HUES64 (cell line): ENCODE measurements around the gene RMC1.
"Not testable (repeated sequence)": the region's sequence is repeated elsewhere in the genome, so short reads cannot be mapped to it uniquely, and the experiment has no call there.

Experiments used
- H3K27ac ChIP-seq: 2 replicates; pipeline ENCODE4 v1.7.0; 2013; ENCODE audit warnings: low read depth, low read length, inconsistent platforms
- H3K27me3 ChIP-seq: 2 replicates; pipeline ENCODE4 v1.6.1; 2013; ENCODE audit warnings: mild to moderate bottlenecking, low read length; ENCODE audit not compliant: insufficient read depth
- H3K36me3 ChIP-seq: 2 replicates; pipeline ENCODE4 v1.6.1; 2013; ENCODE audit warnings: mild to moderate bottlenecking, low read length; ENCODE audit not compliant: insufficient read depth
- H3K4me1 ChIP-seq: 2 replicates; pipeline ENCODE4 v1.6.1; 2013; ENCODE audit warnings: mild to moderate bottlenecking, low read length, moderate library complexity; ENCODE audit not compliant: insufficient read depth
- H3K4me3 ChIP-seq: 2 replicates; pipeline ENCODE4 v1.5.1; 2013; ENCODE audit warnings: mild to moderate bottlenecking, low read length, moderate library complexity
- H3K9ac ChIP-seq: 2 replicates; pipeline ENCODE4 v1.6.1; 2013; ENCODE audit warnings: mild to moderate bottlenecking, low read depth, low read length
- H3K9me3 ChIP-seq: 2 replicates; pipeline ENCODE4 v1.6.1; 2013; ENCODE audit warnings: low read depth, low read length; ENCODE audit not compliant: insufficient read depth
- WGBS: fragments of 150-250, 120-280 bp; methylation state at CpG from one replicate; pipeline ENCODE4 v1.1.7; 2013; ENCODE audit warnings: missing lambda C conversion rate; 5-methylcytosine and 5-hydroxymethylcytosine counted together

RMC1 gene

DNA sequence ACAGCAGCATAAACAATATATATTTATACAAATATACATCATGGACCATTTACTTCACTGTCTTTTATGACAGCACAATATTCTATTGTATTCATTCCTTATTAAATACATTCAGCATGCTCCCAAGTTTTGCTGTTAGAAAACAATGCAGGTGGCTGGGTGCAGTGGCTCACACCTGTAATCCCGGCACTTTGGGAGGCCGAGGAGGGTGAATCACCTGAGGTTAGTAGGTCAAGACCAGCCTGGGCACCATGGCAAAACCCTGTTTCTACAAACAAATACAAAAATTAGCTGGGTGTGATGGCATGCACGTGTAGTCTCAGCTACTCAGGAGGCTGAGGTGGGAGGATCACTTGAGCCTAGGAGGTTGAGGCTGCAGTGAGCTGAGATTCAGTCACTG is 44.0 kb downstream of the RMC1 start:
- peaks cover 89% of the 10 kb centered on the region for H3K36me3 ChIP-seq
- no peaks in the 10 kb centered on the region for H3K9me3 ChIP-seq
- no peaks in the 10 kb centered on the region for H3K27me3 ChIP-seq
- H3K4me3 ChIP-seq: no peak overlapping the region
- H3K9ac ChIP-seq: no peak overlapping the region
- H3K4me1 ChIP-seq: no peaks in the 10 kb centered on the region
- 96% methylated on average over 3 of the region's 3 CpGs for WGBS
- H3K27ac ChIP-seq: no peak overlapping the region

- no peaks in the 10 kb centered on the region for H3K27me3 ChIP-seq
- no peak overlapping the region for H3K9ac ChIP-seq
- peaks cover 89% of the 10 kb centered on the region for H3K36me3 ChIP-seq
- H3K9me3 ChIP-seq: no peaks in the 10 kb centered on the region
- WGBS: 87% methylated on average over 3 of the region's 3 CpGs
- no peaks in the 10 kb centered on the region for H3K4me1 ChIP-seq
- no peak overlapping the region for H3K4me3 ChIP-seq
- H3K27ac ChIP-seq: no peak overlapping the region
Observed at GRCh38 chr18:23547846-23548245, 44.5 kb downstream of the RMC1 start.

DNA sequence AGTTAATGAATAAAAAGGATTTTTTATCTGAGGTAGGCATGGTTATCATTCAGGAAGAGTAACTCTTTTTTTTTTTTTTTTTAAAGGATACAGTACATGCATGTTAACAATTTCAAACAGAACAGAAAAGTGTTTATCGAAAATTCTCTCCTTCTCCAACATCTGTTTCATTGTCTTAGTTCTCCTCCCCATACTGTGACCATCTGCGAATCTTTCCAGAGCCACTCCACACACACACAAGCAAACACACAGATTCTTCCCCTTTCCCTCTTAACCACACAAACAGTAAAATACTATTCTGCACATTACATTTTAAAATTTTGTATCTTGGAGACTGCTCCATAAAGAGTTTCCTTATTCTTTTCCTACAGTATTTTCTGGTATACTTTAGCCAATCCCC is 45.0 kb downstream of the RMC1 start:
- no peaks in the 10 kb centered on the region for H3K9me3 ChIP-seq
- H3K4me3 ChIP-seq: no peak overlapping the region
- H3K9ac ChIP-seq: no peak overlapping the region
- 92% methylated on average over 2 of the region's 2 CpGs for WGBS
- H3K27ac ChIP-seq: no peak overlapping the region
- no peaks in the 10 kb centered on the region for H3K27me3 ChIP-seq
- peaks cover 90% of the 10 kb centered on the region for H3K36me3 ChIP-seq
- no peaks in the 10 kb centered on the region for H3K4me1 ChIP-seq

DNA sequence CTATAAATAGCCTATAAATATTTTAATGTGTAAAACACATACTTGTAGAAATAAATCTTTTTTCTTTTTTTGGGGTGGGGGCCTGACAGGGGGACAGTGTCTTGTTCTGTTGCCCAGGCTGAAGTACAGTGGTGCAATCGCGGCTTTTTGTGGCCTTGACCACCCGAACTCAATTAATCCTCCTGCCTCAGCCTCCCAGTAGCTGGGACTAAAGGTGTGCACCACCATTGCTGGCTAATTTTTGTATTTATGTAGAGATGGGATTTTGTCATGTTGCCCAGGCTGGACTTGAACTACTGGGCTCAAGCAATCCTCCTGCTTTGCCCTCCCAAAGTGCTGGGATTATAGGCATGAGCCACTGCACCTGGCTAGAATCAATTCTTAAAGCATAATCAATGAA is 45.4 kb downstream of the RMC1 start:
- H3K36me3 ChIP-seq: peaks cover 90% of the 10 kb centered on the region
- H3K9me3 ChIP-seq: no peaks in the 10 kb centered on the region
- H3K9ac ChIP-seq: no peak overlapping the region
- no peaks in the 10 kb centered on the region for H3K27me3 ChIP-seq
- 95% methylated on average over 3 of the region's 3 CpGs for WGBS
- H3K27ac ChIP-seq: no peak overlapping the region
- H3K4me1 ChIP-seq: no peaks in the 10 kb centered on the region
- H3K4me3 ChIP-seq: no peak overlapping the region

- peaks cover 89% of the 10 kb centered on the region for H3K36me3 ChIP-seq
Observed at GRCh38 chr18:23550898-23551297, 47.6 kb downstream of the RMC1 start.

GRCh38 chr18:23551978-23552377 is 48.7 kb downstream of the RMC1 start:
- WGBS: 31% methylated on average over 3 of the region's 3 CpGs
- Histone ChIP-seq H3K36me3 (peaks cover 90% of the 10 kb centered on the region), H3K27me3 (no peaks in the 10 kb centered on the region), H3K9ac (no peak overlapping the region), H3K4me1 (no peaks in the 10 kb centered on the region), H3K27ac (no peak overlapping the region), H3K9me3 (no peaks in the 10 kb centered on the region), H3K4me3 (no peak overlapping the region)

More at GRCh38 chr18:23550898-23551297, 47.6 kb downstream of the RMC1 start:
- Histone ChIP-seq H3K4me1 (no peaks in the 10 kb centered on the region), H3K9ac (no peak overlapping the region), H3K27ac (no peak overlapping the region), H3K9me3 (no peaks in the 10 kb centered on the region), H3K27me3 (no peaks in the 10 kb centered on the region), H3K4me3 (no peak overlapping the region)

DNA sequence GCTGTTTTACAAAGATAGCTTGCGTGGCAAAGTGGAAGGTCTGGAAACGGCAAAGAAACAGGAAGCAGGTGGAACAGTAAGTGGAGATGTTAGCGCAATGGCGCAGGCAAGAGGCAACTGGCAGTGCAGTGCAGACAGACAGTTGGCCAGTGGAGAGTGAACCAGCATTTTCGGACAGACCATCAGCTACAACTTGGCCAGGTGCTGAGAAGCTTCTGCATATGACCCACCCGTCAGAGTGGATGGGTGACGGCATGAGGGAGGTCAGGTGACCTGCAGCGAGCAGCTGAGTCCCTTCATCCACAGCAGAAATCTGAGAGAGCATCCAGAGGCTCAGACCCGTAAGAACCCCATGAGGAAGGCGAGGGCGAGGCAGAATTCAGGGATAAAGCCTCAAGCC is 49.2 kb downstream of the RMC1 start:
- Histone ChIP-seq H3K36me3 (peaks cover 89% of the 10 kb centered on the region), H3K27me3 (no peaks in the 10 kb centered on the region), H3K27ac (no peak overlapping the region), H3K9ac (no peak overlapping the region), H3K9me3 (no peaks in the 10 kb centered on the region), H3K4me1 (no peaks in the 10 kb centered on the region), H3K4me3 (no peak overlapping the region)
- WGBS: 87% methylated on average over 11 of the region's 11 CpGs

DNA sequence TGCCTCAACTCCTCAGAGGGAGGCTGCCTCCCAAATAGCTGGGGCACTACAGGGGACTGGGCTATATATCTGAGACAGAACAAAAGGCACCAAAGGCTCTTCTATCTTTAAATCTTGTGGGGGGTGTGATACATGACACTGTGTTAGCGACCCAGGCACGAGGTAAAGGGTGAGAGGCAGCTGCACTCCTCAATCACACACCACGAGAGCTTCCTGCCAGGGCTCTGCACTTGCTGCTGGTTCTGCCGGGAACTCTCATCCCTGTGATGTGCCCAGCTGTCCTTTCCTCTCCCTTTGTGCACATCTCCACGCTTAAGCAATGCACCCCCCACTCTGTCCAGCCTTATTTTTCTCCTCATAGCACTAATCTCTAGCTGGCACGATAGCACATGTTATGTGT is 50.6 kb downstream of the RMC1 start:
- peaks cover 87% of the 10 kb centered on the region for H3K36me3 ChIP-seq
- no peaks in the 10 kb centered on the region for H3K4me1 ChIP-seq

DNA sequence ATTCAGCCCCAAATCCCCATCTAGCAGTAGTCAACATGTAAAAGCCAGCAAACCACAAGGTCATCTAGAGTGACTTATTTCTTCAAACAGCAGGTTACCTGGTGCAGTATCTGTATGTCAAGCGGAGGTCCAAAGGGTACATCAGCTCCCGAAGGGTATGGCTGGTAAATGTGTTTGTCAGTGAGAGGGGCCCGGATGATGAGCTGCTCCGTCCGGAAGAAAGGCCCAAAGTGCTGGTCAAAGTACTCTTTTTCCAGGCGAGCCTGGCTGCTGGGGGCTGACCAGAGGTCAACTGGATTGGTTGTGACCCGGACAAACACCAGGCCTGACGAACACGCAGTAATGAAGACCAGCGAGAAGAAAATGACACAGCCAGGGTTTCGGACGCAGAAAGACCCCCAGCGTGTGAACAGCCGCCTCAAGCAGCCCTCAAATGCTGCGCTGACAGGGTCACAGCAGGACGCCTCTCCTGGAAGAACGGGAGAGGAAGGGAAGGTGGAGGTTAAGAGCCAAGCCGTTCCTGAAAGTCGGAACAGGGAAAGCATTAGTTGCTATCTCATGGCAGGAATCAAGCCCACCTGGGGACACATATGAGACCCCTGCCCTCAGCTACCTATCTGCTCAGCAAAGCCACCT is 53.0 kb downstream of the RMC1 start:
- H3K9me3 ChIP-seq: no peaks in the 10 kb centered on the region
- H3K4me3 ChIP-seq: no peak overlapping the region
- H3K27ac ChIP-seq: no peak overlapping the region
- 92% methylated on average over 19 of the region's 19 CpGs for whole genome bisulfite sequencing
- H3K9ac ChIP-seq: no peak overlapping the region
- H3K4me1 ChIP-seq: no peaks in the 10 kb centered on the region
- H3K27me3 ChIP-seq: no peaks in the 10 kb centered on the region
- H3K36me3 ChIP-seq: peaks cover 94% of the 10 kb centered on the region

More for the DNA sequence above, 50.6 kb downstream of the RMC1 start:
- no peak overlapping the region for H3K9ac ChIP-seq
- no peak overlapping the region for H3K4me3 ChIP-seq
- 96% methylated on average over 6 of the region's 6 CpGs for WGBS
- no peak overlapping the region for H3K27ac ChIP-seq
- no peaks in the 10 kb centered on the region for H3K9me3 ChIP-seq
- H3K27me3 ChIP-seq: no peaks in the 10 kb centered on the region

DNA sequence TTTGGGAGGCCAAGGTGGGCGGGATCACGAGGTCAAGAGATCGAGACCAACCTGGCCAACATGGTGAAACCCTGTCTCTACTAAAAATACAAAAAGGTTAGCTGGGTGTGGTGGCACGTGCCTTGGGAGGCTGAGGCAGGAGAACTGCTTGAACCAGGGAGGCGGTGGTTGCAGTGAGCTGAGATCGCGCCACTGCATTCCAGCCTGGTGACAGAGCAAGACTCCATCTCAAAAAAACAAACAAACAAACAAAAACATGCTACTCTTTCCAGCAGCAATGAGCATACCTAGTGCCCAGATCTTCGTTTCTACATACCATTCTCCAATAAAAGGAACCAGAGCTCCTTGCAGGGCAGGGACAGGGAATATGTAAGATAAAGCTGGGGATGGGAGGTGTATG is 54.2 kb downstream of the RMC1 start:
- H3K27me3 ChIP-seq, H3K9me3 ChIP-seq, H3K9ac ChIP-seq, H3K4me3 ChIP-seq, H3K27ac ChIP-seq, H3K4me1 ChIP-seq: not testable (repeated sequence)
- 94% methylated on average over 8 of the region's 8 CpGs for WGBS
- peaks cover 90% of the 10 kb centered on the region for H3K36me3 ChIP-seq

DNA sequence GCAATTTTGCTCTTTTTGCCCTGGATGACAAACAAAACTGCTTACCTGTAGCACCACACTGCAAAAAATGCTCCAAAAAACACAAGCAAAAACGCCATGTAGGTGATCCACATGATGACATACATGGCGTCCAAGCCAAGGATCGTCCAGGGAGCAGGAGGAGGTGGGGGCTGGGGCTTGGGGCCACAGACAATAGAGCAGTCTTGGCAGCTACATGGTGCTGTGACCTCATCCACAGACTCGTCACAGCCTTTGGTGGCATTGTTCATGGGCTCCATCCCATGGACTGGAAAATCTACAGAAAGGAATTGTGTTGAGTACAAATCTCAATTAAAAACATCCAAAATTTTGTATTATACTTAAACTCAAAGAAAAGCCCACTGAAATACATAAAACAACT is 56.9 kb downstream of the RMC1 start:
- H3K36me3 ChIP-seq: peaks cover 87% of the 10 kb centered on the region

More for the DNA sequence above, 56.9 kb downstream of the RMC1 start:
- no peaks in the 10 kb centered on the region for H3K4me1 ChIP-seq
- no peak overlapping the region for H3K9ac ChIP-seq
- no peak overlapping the region for H3K4me3 ChIP-seq
- no peaks in the 10 kb centered on the region for H3K27me3 ChIP-seq
- no peaks in the 10 kb centered on the region for H3K9me3 ChIP-seq
- 95% methylated on average over 4 of the region's 4 CpGs for WGBS
- no peak overlapping the region for H3K27ac ChIP-seq
